Panc1 (cell line): ENCODE results near the gene GCK. TPM values are rescaled to one million over a fixed set of nuclear protein-coding genes. Genes with fewer than 3 reads are reported as not detected.

Source experiments
- ATAC-seq: fragments of 200-7000 bp; cut with Tn5 transposase; 2 replicates; pipeline ENCODE4 v1.9.1; 2020; ENCODE audit warnings: mild to moderate bottlenecking, moderate library complexity
- BruUV-seq: library from RNA; stranded (reverse); fragments of 400-500 nt; replicated peaks from 2 replicates; lab custom pipeline; 2021; lab: Mats Ljungman, UMichigan
- CTCF ChIA-PET: fragments of 300-600 bp; sonication (Branson Sonifier 250); formaldehyde crosslinking; loops from one replicate; lab custom pipeline; 2022; ENCODE audit warnings: antibody characterized with exemption; lab: Charles Lee
- POLR2A ChIA-PET: fragments of 300-600 bp; sonication (Branson Sonifier 250); formaldehyde crosslinking; loops from one replicate; lab custom pipeline; 2022; ENCODE audit warnings: antibody characterized with exemption; lab: Charles Lee
- DNase-seq: peaks from one replicate; pipeline ENCODE4 v3.0.0-alpha.2; 2010; ENCODE audit warnings: low read depth, low spot score
- H3K27ac ChIP-seq: 2 replicates; pipeline ENCODE4 v1.5.1; 2011; ENCODE audit warnings: mild to moderate bottlenecking, low read length, inconsistent platforms
- H3K27me3 ChIP-seq: fragments of 200-500 bp; sonication (Bioruptor generic); 2 replicates; pipeline ENCODE4 v1.6.0; 2014; ENCODE audit warnings: low read length, inconsistent platforms; ENCODE audit not compliant: control insufficient read depth, insufficient read depth
- H3K36me3 ChIP-seq: fragments of 200-500 bp; sonication (Bioruptor generic); 2 replicates; pipeline ENCODE4 v1.5.1; 2014; ENCODE audit warnings: inconsistent platforms, mild to moderate bottlenecking, low read length, moderate library complexity; ENCODE audit not compliant: control insufficient read depth, insufficient read depth
- H3K4me1 ChIP-seq: 2 replicates; pipeline ENCODE4 v1.5.1; 2011; ENCODE audit warnings: inconsistent platforms, mild to moderate bottlenecking, low read length, moderate library complexity; ENCODE audit not compliant: control insufficient read depth, insufficient read depth
- H3K4me3 ChIP-seq, 2 experiments: 2 replicates each; pipeline ENCODE4 v1.5.1; 2011 to 2012; ENCODE audit warnings: low read depth in 2 of 2, low read length in 2 of 2, mild to moderate bottlenecking in 2 of 2, inconsistent platforms in 1 of 2, moderate library complexity in 1 of 2
- H3K9me3 ChIP-seq: fragments of 200-500 bp; sonication (Bioruptor generic); 2 replicates; pipeline ENCODE4 v1.5.1; 2014; ENCODE audit warnings: low read depth, mild to moderate bottlenecking, inconsistent platforms, low read length, moderate library complexity; ENCODE audit not compliant: control insufficient read depth, insufficient read depth
- CTCF ChIP-seq: fragments of 450-650 bp; IDR thresholded peaks from 2 replicates; pipeline ENCODE4 v1.5.1; 2017; ENCODE audit warnings: mild to moderate bottlenecking
- POLR2AphosphoS5 ChIP-seq: IDR thresholded peaks from 2 replicates; pipeline ENCODE4 v1.6.1; 2012; ENCODE audit warnings: mild to moderate bottlenecking, low read depth, low read length, moderate library complexity
- REST ChIP-seq, 2 experiments: IDR thresholded peaks; 2 replicates each; pipeline ENCODE4 v1.6.1; 2011 to 2012; ENCODE audit warnings: low read depth in 2 of 2, control low read depth in 1 of 2, low read length in 1 of 2, mild to moderate bottlenecking in 1 of 2, moderate library complexity in 1 of 2; ENCODE audit not compliant: insufficient read depth in 1 of 2
- SIN3A ChIP-seq: IDR thresholded peaks from 2 replicates; pipeline ENCODE4 v1.6.1; 2012; ENCODE audit warnings: low read depth, mild to moderate bottlenecking, low read length, moderate library complexity, borderline replicate concordance; ENCODE audit not compliant: insufficient read depth
- TCF7L2 ChIP-seq: IDR thresholded peaks from 2 replicates; pipeline ENCODE4 v1.6.1; 2011; ENCODE audit warnings: mild to moderate bottlenecking, low read depth, low read length, inconsistent platforms
- in situ Hi-C: cut with HindIII; loops from 2 replicates; pipeline ENCODE4 v1.10.0; 2016; ENCODE audit warnings: low sequenced_read_pairs, low pct_unique_long_range_greater_than_20kb
- intact Hi-C: fragments of 100-400 bp; cut with micrococcal nuclease; formaldehyde crosslinking; loops from one replicate; pipeline ENCODE4 v1.10.0; 2022; ENCODE audit not compliant: unreplicated experiment
- total RNA-seq: library from RNA; stranded (reverse); gene quantifications from one replicate; pipeline ENCODE4 v1.2.1, GENCODE V29; 2021; ENCODE audit not compliant: unreplicated experiment

GCK gene
- total RNA-seq, 1 experiment from 2014 or later = 0.36 TPM

GRCh38 chr7:44218418-44219201 lies 29.4 kb upstream of the GCK start:
- in situ Hi-C loops = loop anchor here (25.0 kb wide), 1 partner anchor 119 kb away; the partner anchor contains the start of gene CAMK2B
- ATAC-seq = peak; percentile 19; the same call in 1 of the 2 replicates
- ChIA-PET CTCF (interaction anchor here (1.3 kb wide), 1 partner anchor 22 kb away, joined by 3 read pairs; no protein-coding TSS in a partner anchor), POLR2A (no interaction called here)
- H3K4me1 ChIP-seq = 0 out of 2 replicates have a peak, but pooled peaks cover 2% of the 10 kb centered on the region
- H3K36me3 ChIP-seq = no peaks in the 10 kb centered on the region
- H3K9me3 ChIP-seq = no peaks in the 10 kb centered on the region
- TF ChIP-seq POLR2AphosphoS5 = no peak
- no peak for TF ChIP-seq TCF7L2
- TF ChIP-seq CTCF = no peak
- TF ChIP-seq REST (IDR thresholded peaks at IDR 0.05; ENCODE audit: insufficient read depth in 1 of 2, low read depth in 2 of 2, low read length in 1 of 2) = no peak
- TF ChIP-seq SIN3A = no peak
- H3K27me3 ChIP-seq = no peaks in the 10 kb centered on the region
- no peak overlapping the region for H3K4me3 ChIP-seq
- intact Hi-C loops = no loop called here
- no peak for DNase-seq
- BruUV-seq = no TSS peak
- no peak overlapping the region for H3K27ac ChIP-seq

- DNase-seq (no peak), ATAC-seq (no peak)
- H3K9me3 ChIP-seq = no peaks in the 10 kb centered on the region
- BruUV-seq = no TSS peak
- CTCF ChIA-PET = interaction anchor here (1.3 kb wide), 1 partner anchor 23 kb away, joined by 3 read pairs; no protein-coding TSS in a partner anchor
- in situ Hi-C loops = loop anchor here (25.0 kb wide), 1 partner anchor 119 kb away; the partner anchor contains the start of gene CAMK2B
- H3K4me1 ChIP-seq = 0 out of 2 replicates have a peak, but pooled peaks cover 2% of the 10 kb centered on the region
- H3K4me3 ChIP-seq = no peak overlapping the region
- no peak for TF ChIP-seq SIN3A
- no peak for TF ChIP-seq REST (IDR thresholded peaks at IDR 0.05; ENCODE audit: insufficient read depth in 1 of 2, low read depth in 2 of 2, low read length in 1 of 2)
- no peak for TF ChIP-seq CTCF
- TF ChIP-seq POLR2AphosphoS5 = no peak
- no peak for TF ChIP-seq TCF7L2
- no peaks in the 10 kb centered on the region for H3K27me3 ChIP-seq
- H3K36me3 ChIP-seq = no peaks in the 10 kb centered on the region
- no peak overlapping the region for H3K27ac ChIP-seq
- POLR2A ChIA-PET = no interaction called here
- intact Hi-C loops = no loop called here
Measured at GRCh38 chr7:44217852-44218402, 28.7 kb upstream of the GCK start.
